T-helper 1 cell (primary cell): Measurements from ENCODE around the gene ARID3B.
"Not testable (repeated sequence)": the region's sequence is repeated elsewhere in the genome, so short reads cannot be mapped to it uniquely, and the experiment has no call there.

Source experiments
- DNase-seq, 5 donors: peaks; one replicate each; pipeline ENCODE4 v3.0.0-alpha.2; 2012 to 2020
- total RNA-seq, 4 donors: gene quantifications; one replicate each; lab custom pipeline; 2026; lab: John Stamatoyannopoulos, UW

The ARID3B gene, protein sequence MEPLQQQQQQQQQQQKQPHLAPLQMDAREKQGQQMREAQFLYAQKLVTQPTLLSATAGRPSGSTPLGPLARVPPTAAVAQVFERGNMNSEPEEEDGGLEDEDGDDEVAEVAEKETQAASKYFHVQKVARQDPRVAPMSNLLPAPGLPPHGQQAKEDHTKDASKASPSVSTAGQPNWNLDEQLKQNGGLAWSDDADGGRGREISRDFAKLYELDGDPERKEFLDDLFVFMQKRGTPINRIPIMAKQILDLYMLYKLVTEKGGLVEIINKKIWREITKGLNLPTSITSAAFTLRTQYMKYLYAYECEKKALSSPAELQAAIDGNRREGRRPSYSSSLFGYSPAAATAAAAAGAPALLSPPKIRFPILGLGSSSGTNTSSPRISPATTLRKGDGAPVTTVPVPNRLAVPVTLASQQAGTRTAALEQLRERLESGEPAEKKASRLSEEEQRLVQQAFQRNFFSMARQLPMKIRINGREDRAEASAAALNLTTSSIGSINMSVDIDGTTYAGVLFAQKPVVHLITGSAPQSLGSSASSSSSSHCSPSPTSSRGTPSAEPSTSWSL
- total RNA-seq = 39.6 to 42.6 (median 40.0) reads per million in 4 donors

DNA sequence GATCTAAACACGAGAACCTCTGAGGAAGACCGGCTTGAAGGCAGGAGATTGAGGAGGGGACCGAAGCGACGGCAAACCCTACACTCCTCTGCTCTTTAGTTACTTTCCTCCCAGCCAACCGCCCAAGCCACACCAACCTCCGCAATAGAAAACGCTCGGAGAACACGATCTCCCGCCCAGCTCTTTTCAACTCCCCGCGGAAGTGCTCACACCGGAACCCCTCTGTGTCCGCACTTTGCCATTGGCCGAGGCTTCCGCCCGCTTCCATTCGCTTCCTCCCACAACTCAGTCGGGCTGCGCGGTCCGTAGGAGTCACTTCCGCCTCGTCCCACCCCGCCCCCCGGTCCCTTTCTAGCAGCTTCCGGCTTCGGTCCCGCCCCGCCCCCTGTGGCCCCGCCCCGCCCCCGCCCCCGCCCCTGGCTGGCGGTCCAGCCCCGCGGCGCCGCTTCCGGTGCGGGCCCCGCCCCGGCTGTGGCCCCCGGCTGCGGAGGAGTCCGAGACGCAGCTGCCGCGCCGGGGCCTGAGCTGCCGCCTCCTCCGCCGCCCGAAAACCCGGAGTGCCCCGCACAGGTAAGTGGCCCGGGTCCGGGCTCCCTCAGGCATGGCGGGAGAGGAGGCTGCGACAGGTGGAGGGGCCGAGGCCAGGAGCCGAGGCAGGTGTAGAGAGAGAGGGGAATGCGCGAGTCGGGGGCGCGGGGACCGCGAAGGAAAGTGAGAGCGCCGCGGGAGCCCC is at the start of gene ARID3B:
Gene ARID3B, plus strand, starts transcription at position 460 of the 733 bp plus-strand sequence. CDS start 2,717 bp downstream, outside the sequence.
- DNase-seq = peak; percentile 92 to 98 (median 95)

- DNase-seq = no peak
Observed at GRCh38 chr15:74496648-74497047, 44.4 kb upstream of the ARID3B start.

DNA sequence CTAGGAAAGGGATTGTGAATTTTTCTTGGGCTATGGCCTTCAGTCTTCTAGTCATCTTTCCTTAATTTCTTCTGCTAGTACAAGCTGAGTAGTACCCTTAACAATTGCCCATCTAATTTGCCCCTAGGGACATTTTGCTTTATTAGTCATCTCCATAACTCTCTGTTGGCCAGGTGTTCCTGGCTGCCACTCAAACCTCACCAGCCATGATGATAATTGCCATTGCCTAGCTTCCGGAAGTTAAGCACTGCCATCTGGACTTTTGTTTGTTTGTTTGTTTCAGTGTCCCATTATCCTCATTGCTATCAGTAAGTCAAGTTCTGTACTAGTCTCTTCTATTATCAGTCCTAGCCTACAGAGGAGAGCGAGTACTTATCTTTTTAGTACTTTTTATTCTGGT is 43.4 kb upstream of the ARID3B start:
- no peak for DNase-seq

GRCh38 chr15:74499366-74499765 is 41.7 kb upstream of the ARID3B start:
- no peak for DNase-seq

GRCh38 chr15:74500401-74500800 is 40.6 kb upstream of the ARID3B start:
- no peak for DNase-seq

- DNase-seq = no peak
Observed at GRCh38 chr15:74502301-74502700, 38.7 kb upstream of the ARID3B start.

GRCh38 chr15:74504418-74504817 is 36.6 kb upstream of the ARID3B start:
- no peak for DNase-seq

DNA sequence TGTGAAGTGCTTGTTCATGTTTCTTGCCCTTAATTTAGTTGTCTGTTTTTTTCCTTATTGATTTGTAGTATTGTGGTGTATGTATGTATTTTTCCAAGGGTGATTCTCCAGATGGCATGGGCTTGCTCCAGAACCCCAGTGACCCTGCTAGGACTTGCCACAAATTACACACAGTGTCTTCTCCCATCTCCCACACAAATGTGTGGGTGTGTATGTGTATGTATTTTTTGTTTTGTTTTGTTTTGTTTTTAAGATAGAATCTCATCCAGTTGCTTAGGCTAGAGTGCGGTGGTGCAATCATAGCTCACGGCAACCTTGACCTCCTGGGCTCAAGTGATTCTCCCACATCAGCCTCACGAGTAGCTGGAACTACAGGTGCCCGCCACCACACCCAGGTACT is 36.2 kb upstream of the ARID3B start:
- DNase-seq = no peak

DNA sequence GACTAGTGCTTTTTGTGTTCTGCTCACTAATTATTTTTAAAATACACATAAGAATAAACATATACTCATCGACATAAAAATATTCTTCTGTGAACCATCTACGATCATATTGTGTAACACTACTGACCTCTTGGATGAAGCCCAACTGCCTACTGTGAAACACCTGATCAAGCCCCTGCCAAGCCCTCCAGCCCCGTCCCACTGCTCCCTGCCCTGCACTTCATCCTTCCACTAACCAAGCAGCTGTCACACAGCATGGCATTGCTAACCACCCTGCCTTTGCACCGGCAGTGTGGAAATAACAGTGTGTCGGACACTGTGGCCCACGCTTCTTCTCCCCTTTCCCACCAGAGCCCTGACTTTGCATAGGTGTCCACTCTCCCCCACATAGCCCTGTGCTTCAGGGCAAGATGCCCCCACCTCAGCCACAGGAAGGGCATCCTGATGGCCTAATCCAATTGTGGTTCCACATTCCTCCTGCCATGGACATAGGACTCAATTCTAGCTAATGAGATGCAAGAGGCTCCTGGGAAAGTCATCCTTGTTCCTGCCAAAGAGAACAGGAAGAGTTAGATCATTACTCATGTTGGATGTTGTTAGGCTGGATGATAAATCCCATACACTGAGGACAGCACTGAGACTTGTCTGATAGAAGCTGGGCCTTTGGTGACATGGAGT is 35.0 kb upstream of the ARID3B start:
- DNase-seq = no peak

GRCh38 chr15:74506515-74506840 is 34.5 kb upstream of the ARID3B start:
- DNase-seq = no peak

DNA sequence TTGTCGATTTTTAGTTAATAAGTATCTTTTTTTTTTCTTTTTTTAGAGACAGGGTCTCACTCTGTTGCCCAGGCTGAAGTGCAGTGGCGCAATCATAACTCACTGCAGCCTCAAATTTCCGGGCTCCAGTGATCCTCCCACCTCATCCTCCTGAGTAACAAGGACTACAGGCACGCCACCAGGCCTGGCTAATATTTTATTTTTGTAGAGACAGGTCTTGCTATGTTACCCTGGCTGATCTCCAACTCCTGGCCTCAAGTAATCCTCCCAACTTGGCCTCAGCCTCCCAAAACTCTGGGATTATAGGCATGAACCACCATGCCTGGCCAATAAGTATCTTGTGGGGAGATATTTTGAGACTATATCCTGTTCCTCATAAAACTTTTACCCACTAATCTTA is 29.4 kb upstream of the ARID3B start:
- DNase-seq = no peak

GRCh38 chr15:74514059-74514458 is 27.0 kb upstream of the ARID3B start:
- not testable (repeated sequence) for DNase-seq

DNA sequence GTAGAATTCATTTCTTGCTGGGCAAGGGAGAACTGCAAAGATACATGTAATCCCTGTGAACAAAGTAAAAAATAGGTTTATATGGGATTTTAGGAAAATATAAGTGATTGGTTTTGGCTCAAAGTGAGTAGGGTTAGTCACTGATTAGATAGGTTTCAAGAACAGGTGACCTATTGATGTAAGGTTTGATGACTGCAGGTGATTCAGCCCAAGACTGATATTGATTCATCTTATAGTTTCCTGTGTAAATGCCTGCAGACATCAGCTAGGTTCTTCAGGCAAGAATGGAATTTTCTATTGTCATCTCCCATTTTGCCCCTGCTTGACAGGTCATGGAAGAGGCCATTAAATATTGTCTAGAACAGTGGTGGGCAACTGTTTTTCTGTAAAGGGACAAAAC is 23.9 kb upstream of the ARID3B start:
- DNase-seq = no peak

DNA sequence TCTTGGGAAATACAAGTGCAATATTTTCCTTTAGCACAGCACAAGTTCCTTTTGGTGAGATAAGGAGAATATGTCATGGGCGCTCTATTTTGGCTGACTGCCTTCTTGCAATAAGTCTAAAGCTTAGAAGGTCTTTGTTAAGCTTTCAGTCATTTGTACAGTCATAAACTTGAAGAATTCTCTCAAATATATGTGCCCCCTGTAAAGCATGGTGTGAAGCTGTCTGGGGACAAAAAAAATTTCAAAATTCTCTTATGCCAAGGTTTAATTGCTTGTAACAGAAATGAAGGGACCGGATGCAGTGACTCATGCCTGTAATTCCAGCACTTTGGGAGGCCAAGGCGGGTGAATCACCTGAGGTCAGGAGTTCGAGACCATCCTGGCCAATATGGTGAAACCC is 21.7 kb upstream of the ARID3B start:
- DNase-seq = no peak

GRCh38 chr15:74520407-74520806 is 20.6 kb upstream of the ARID3B start:
- DNase-seq = no peak

DNA sequence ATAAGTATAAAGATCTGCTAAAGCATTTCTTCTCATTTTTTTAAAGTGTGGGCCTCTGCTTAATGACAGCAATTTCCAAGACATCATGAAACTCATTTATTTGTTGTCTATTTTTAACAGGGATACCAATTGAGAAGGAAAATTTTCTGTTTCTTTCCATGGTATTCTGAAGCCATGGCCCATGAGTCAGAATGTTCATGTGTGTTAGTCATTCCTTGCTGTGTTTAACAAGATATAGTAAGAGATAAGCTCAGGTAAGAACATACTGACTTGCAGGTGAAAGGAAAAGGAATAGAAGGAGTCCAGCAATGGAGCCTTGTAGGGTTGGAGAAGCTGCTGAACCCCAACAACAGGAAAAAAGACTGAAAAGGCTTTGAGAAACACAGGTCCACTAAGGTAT is 17.0 kb upstream of the ARID3B start:
- DNase-seq = no peak

- DNase-seq = no peak
Observed at GRCh38 chr15:74525309-74525708, 15.7 kb upstream of the ARID3B start.

- DNase-seq = no peak
Observed at GRCh38 chr15:74525945-74526344, 15.1 kb upstream of the ARID3B start.

GRCh38 chr15:74528876-74529275 is 12.1 kb upstream of the ARID3B start:
- DNase-seq = no peak

DNA sequence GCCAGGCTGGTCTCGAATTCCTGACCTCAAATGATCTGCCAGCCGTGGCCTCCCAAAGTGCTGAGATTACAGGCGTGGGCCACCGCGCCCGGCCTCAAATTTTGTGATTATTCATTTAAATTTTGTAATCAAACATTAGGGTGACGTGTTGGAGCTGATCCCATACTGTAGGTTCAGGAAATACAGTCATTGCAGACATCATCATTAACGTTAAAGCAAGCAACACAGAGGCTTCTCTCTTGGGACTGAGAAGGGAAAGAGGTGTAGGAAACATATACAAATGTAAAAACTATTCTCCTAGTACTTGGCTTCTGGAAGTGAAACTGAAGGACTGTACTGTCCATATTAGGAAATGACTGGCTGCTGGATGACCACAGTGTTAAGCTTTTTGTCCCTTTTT is 11.1 kb upstream of the ARID3B start:
- DNase-seq = no peak

GRCh38 chr15:74530771-74531143 is 10.3 kb upstream of the ARID3B start:
- no peak for DNase-seq

DNA sequence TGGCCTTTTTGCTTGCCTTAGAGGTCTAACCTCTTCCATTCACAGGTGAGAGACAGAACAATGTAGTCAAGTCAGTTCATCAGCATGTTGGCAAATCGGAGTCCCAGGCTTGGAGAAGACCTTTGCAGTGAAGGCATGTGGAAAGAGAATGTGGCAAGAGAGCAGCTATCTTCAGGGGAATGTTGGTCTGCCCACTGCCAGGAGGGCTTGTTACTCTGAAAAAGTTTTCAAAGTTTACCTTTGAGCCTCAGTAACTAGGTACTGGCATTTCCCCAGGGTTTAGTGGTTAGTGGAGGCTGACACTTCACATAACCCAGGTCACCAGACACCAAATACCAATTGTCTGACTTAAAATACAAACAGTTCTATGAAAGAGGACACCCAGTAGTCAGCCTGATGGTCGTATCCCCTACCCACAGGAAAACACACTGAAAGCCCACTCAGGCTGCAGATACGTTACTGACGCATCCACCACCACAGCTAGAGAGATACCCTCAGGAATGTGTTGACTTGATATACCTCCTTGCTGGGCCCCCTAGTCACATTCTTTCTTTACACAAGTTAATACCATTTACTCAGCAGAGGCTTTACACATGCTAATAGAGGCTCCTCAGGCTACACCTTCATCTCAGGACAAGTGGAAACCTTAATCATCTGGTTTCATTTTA is 9.7 kb upstream of the ARID3B start:
- DNase-seq = no peak
